HepG2 (cell line): ENCODE measurements around the gene MT1A. TPM values are rescaled to one million over a fixed set of nuclear protein-coding genes. Genes with fewer than 3 reads are reported as not detected.

Source experiments
- AKAP8 ChIP-seq: sonication (generic); formaldehyde crosslinking; IDR thresholded peaks from 2 replicates; pipeline ENCODE4 v1.5.1; 2020; ENCODE audit warnings: mild to moderate bottlenecking, missing genetic modification reagents
- CREM ChIP-seq, 2 experiments: sonication (generic) in 1 of 2; formaldehyde crosslinking in 1 of 2; IDR thresholded peaks; 2 replicates each; pipeline versions ENCODE4 v1.4.0 to v1.6.1; 2016 to 2020; ENCODE audit warnings: antibody characterized with exemption in 1 of 2, mild to moderate bottlenecking in 1 of 2, missing genetic modification reagents in 1 of 2
- GFI1 ChIP-seq: sonication (generic); formaldehyde crosslinking; IDR thresholded peaks from 2 replicates; pipeline ENCODE4 v1.5.0; 2020; ENCODE audit warnings: missing genetic modification reagents, mild to moderate bottlenecking, borderline replicate concordance
- KDM4B ChIP-seq: sonication (generic); formaldehyde crosslinking; IDR thresholded peaks from 2 replicates; pipeline ENCODE4 v1.4.0; 2020; ENCODE audit warnings: missing genetic modification reagents
- NONO ChIP-seq, 2 experiments: fragments of 450-650 bp in 1 of 2; sonication (generic) in 1 of 2; formaldehyde crosslinking in 1 of 2; IDR thresholded peaks in 1 of 2; conservative IDR thresholded peaks in 1 of 2; 2 replicates each; pipeline versions ENCODE4 v1.6.1 to v1.8.0; 2017 to 2022; ENCODE audit warnings: mild to moderate bottlenecking in 1 of 2, missing genetic modification reagents in 1 of 2, moderate library complexity in 1 of 2
- PTBP1 ChIP-seq: fragments of 200-400 bp; formaldehyde crosslinking; IDR thresholded peaks from 2 replicates; pipeline ENCODE4 v1.6.1; 2018; ENCODE audit warnings: low read length, low read depth; ENCODE audit not compliant: poor library complexity, severe bottlenecking
- RAD21 ChIP-seq: fragments of 450-650 bp; formaldehyde crosslinking; IDR thresholded peaks from 2 replicates; pipeline ENCODE4 v1.5.0; 2020; ENCODE audit warnings: mild to moderate bottlenecking
- RFXANK ChIP-seq: IDR thresholded peaks from 2 replicates; pipeline ENCODE4 v1.6.1; 2016
- SAP130 ChIP-seq: IDR thresholded peaks from 2 replicates; pipeline ENCODE4 v1.6.1; 2016; ENCODE audit warnings: low read depth
- SMARCC2 ChIP-seq: fragments of 450-650 bp; IDR thresholded peaks from 2 replicates; pipeline ENCODE4 v1.6.1; 2017; ENCODE audit warnings: antibody characterized with exemption, mild to moderate bottlenecking
- SP1 ChIP-seq, 2 experiments: fragments of 450-650 bp in 1 of 2; sonication (generic) in 1 of 2; formaldehyde crosslinking in 1 of 2; IDR thresholded peaks; 2 replicates each; pipeline versions ENCODE4 v1.4.0 to v1.6.1; 2016 to 2020; ENCODE audit warnings: missing genetic modification reagents in 1 of 2
- ZSCAN25 ChIP-seq: sonication (generic); formaldehyde crosslinking; IDR thresholded peaks from 2 replicates; pipeline ENCODE4 v1.8.0; 2022; ENCODE audit warnings: mild to moderate bottlenecking, missing genetic modification reagents
- polyA plus RNA-seq, 8 experiments: library from polyadenylated mRNA; depleted of rRNA in 3 of 8; stranded (reverse) in 7 of 8; unstranded in 1 of 8; fragments of >200 nt; fragmentation: Illumina TruSeq in 4 of 8; extraction: Trizol in 4 of 8; gene quantifications; 2 replicates each; pipeline versions ENCODE4 v1.2.1 to v1.2.3, GENCODE V29; 2011 to 2016; ENCODE audit warnings: low read depth in 4 of 8, missing spikeins in 1 of 8, mixed read lengths in 1 of 8; ENCODE audit not compliant: insufficient read depth in 1 of 8
- total RNA-seq, 5 experiments: library from RNA; depleted of rRNA; stranded (reverse); fragments of >200 nt; fragmentation: Illumina TruSeq; extraction: Trizol; gene quantifications; 2 replicates each; pipeline ENCODE4 v1.2.3, GENCODE V29; 2016; ENCODE audit warnings: low read depth in 1 of 5
- TF ChIP-seq, protein P1 (sequence below): sonication (generic); formaldehyde crosslinking; IDR thresholded peaks from 2 replicates; pipeline ENCODE4 v1.4.0; 2020; ENCODE audit warnings: mild to moderate bottlenecking, missing genetic modification reagents
- TF ChIP-seq, protein P2 (sequence below): sonication (generic); formaldehyde crosslinking; IDR thresholded peaks from 2 replicates; pipeline ENCODE4 v1.5.0; 2020; ENCODE audit warnings: mild to moderate bottlenecking, missing genetic modification reagents, borderline replicate concordance

Gene MT1A
- total and polyA plus RNA-seq, 2 of the 13 experiments (the other 11 are each of a cell fraction or from before 2014, with no cell fraction given) = 8.3 to 10.4 TPM

DNA sequence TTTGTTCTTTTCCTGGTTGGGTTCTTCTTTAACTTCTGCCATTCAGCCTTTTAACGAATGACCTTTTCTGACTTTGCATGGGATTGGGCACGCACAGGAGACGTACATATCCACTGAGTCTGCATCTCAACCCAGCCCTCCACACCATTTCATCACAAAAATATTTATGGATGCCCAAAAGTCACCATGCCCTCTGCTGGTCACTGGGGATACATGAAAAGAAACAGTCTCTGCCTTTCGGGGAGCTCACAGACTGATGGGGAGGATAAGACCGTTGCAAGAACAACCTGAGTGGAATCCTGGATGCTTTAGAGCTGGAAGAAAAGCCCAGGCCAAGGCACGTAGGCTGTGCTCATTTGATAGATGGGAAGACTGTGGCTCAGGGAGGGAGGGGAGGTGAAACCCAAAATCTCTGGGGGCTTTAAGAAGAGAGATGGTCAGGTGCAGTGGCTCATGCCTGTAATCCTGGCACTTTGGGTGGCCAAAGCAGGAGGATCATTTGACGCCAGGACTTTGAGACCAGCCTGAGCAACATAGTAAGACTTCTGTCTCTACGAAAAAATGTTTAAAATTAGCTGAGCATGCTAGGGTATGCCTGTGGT lies 38.0 kb upstream of the MT1A start (continued):
- TF ChIP-seq, protein P1, sequence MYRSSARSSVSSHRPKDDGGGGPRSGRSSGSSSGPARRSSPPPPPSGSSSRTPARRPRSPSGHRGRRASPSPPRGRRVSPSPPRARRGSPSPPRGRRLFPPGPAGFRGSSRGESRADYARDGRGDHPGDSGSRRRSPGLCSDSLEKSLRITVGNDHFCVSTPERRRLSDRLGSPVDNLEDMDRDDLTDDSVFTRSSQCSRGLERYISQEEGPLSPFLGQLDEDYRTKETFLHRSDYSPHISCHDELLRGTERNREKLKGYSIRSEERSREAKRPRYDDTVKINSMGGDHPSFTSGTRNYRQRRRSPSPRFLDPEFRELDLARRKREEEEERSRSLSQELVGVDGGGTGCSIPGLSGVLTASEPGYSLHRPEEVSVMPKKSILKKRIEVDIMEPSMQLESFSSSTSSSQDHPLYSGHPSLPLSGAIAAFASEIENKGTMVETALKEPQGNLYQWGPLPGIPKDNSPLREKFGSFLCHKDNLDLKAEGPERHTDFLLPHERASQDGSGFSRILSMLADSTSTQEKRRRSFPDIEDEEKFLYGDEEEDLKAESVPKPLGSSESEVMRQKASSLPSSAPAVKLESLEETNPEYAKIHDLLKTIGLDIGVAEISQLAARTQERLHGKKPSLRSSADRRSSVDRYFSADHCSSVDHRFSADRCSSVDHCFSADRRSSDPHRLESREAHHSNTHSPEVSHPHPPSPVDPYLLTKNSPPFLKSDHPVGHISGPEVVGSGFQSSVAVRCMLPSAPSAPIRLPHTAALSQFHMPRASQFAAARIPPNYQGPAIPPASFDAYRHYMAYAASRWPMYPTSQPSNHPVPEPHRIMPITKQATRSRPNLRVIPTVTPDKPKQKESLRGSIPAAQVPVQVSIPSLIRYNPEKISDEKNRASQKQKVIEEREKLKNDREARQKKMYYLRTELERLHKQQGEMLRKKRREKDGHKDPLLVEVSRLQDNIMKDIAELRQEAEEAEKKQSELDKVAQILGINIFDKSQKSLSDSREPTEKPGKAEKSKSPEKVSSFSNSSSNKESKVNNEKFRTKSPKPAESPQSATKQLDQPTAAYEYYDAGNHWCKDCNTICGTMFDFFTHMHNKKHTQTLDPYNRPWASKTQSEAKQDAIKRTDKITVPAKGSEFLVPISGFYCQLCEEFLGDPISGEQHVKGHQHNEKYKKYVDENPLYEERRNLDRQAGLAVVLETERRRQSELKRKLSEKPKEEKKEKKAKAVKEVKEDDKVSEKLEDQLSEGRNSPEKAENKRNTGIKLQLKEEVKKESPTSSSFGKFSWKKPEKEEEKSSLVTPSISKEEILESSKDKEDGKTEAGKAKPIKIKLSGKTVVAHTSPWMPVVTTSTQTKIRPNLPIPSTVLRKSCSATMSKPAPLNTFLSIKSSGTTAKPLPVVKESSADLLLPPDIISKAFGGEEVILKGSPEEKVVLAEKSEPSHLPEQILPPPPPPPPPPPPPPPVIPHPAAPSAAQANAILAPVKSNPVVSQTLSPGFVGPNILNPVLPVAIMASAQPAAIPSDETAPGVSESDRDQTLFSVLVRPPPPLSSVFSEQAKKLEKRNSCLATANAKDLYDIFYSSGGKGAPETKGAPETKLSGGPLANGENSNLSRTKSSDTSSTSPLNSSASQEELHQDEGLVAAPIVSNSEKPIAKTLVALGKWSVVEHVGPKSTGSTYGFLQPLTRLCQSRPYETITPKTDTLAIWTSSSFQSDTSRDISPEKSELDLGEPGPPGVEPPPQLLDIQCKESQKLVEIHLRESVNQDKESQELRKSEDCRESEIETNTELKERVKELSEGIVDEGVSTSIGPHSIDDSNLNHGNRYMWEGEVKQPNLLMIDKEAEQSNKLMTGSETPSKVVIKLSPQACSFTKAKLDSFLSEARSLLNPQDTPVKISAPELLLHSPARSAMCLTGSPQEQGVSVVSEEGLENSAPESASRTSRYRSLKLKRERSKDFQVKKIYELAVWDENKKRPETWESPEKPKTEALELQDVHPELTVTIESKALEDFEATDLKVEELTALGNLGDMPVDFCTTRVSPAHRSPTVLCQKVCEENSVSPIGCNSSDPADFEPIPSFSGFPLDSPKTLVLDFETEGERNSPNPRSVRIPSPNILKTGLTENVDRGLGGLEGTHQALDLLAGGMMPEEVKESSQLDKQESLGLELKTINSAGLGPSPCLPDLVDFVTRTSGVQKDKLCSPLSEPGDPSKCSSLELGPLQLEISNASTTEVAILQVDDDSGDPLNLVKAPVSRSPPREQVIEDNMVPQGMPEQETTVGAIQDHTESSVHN (CRISPR knock-in tag) = no peak
- 0 out of 2 replicates have a peak, but pooled peaks have one; percentile 38 for TF ChIP-seq ZSCAN25 (CRISPR knock-in tag)
- no peak for TF ChIP-seq SMARCC2
- TF ChIP-seq GFI1 = no peak
- TF ChIP-seq, protein P2, sequence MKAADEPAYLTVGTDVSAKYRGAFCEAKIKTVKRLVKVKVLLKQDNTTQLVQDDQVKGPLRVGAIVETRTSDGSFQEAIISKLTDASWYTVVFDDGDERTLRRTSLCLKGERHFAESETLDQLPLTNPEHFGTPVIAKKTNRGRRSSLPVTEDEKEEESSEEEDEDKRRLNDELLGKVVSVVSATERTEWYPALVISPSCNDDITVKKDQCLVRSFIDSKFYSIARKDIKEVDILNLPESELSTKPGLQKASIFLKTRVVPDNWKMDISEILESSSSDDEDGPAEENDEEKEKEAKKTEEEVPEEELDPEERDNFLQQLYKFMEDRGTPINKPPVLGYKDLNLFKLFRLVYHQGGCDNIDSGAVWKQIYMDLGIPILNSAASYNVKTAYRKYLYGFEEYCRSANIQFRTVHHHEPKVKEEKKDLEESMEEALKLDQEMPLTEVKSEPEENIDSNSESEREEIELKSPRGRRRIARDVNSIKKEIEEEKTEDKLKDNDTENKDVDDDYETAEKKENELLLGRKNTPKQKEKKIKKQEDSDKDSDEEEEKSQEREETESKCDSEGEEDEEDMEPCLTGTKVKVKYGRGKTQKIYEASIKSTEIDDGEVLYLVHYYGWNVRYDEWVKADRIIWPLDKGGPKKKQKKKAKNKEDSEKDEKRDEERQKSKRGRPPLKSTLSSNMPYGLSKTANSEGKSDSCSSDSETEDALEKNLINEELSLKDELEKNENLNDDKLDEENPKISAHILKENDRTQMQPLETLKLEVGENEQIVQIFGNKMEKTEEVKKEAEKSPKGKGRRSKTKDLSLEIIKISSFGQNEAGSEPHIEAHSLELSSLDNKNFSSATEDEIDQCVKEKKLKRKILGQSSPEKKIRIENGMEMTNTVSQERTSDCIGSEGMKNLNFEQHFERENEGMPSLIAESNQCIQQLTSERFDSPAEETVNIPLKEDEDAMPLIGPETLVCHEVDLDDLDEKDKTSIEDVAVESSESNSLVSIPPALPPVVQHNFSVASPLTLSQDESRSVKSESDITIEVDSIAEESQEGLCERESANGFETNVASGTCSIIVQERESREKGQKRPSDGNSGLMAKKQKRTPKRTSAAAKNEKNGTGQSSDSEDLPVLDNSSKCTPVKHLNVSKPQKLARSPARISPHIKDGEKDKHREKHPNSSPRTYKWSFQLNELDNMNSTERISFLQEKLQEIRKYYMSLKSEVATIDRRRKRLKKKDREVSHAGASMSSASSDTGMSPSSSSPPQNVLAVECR (CRISPR knock-in tag) = no peak
- TF ChIP-seq AKAP8 (CRISPR knock-in tag) = no peak
- no peak for TF ChIP-seq SAP130
- no peak for TF ChIP-seq NONO (IDR thresholded peaks at IDR 0.05)
- TF ChIP-seq NONO (CRISPR knock-in tag; conservative IDR thresholded peaks at IDR 0.05) = no peak
- no peak for TF ChIP-seq RFXANK (CRISPR knock-in tag)
- no peak for TF ChIP-seq KDM4B (CRISPR knock-in tag)
- peak; percentile 43; the same call in 1 of the 2 replicates for TF ChIP-seq RAD21
- no peak for TF ChIP-seq CREM (IDR thresholded peaks at IDR 0.05)
- no peak for TF ChIP-seq CREM (CRISPR knock-in tag; IDR thresholded peaks at IDR 0.05)
- no peak for TF ChIP-seq SP1 (IDR thresholded peaks at IDR 0.05)
- no peak for TF ChIP-seq SP1 (CRISPR knock-in tag; IDR thresholded peaks at IDR 0.05)
- no peak for TF ChIP-seq PTBP1
